NB4 (cell line): ENCODE measurements around the gene CD28.

Experiments
- DNase-seq: peaks from one replicate; pipeline ENCODE4 v3.0.0; 2010; ENCODE audit warnings: low read depth
- H3K4me3 ChIP-seq: one replicate; pipeline ENCODE4 v1.5.1; 2011; ENCODE audit warnings: mild to moderate bottlenecking, low read depth, low read length, moderate library complexity
- MYC ChIP-seq: IDR thresholded peaks from 2 replicates; pipeline ENCODE4 v1.6.1; 2011; ENCODE audit warnings: low read depth, low read length
- POLR2A ChIP-seq: IDR thresholded peaks from 2 replicates; pipeline ENCODE4 v1.6.1; 2011; ENCODE audit warnings: mild to moderate bottlenecking; ENCODE audit not compliant: insufficient read length; ENCODE audit errors: extremely low read depth
- TF ChIP-seq, protein P1 (sequence below): IDR thresholded peaks from 2 replicates; pipeline ENCODE4 v1.6.1; 2011; ENCODE audit warnings: low read depth, low read length
- TF ChIP-seq, protein P2 (sequence below): IDR thresholded peaks from one replicate; pipeline ENCODE4 v1.5.1; 2012; ENCODE audit warnings: low read depth, low read length

CD28 gene

DNA sequence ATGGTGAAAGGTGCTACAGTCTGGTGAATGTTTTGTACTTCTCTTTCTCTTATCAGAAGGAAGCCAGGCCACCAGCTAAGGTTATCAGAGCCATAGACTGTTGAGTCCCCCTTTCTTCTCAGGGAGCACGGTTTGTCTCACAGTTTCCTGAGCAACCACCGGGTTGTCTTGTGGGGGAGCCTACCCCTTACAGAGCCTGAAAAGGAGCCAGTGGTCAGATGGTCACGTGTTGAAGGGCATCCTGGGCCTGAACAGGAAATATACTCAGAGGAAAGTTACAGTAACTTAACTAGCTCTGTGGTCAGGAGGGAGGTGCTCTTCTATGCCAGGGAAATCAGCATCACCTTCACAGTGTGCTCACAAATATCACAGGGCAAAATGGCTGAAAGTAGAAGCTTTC is 11.6 kb downstream of the CD28 start:
- TF ChIP-seq, protein P1, sequence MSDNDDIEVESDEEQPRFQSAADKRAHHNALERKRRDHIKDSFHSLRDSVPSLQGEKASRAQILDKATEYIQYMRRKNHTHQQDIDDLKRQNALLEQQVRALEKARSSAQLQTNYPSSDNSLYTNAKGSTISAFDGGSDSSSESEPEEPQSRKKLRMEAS, result peak; percentile 90
- TF ChIP-seq MYC, result peak; percentile 21; the same call in 1 of the 2 replicates
- no peak for TF ChIP-seq POLR2A
- peak; percentile 52 for DNase-seq
- no peak overlapping the region for H3K4me3 ChIP-seq

DNA sequence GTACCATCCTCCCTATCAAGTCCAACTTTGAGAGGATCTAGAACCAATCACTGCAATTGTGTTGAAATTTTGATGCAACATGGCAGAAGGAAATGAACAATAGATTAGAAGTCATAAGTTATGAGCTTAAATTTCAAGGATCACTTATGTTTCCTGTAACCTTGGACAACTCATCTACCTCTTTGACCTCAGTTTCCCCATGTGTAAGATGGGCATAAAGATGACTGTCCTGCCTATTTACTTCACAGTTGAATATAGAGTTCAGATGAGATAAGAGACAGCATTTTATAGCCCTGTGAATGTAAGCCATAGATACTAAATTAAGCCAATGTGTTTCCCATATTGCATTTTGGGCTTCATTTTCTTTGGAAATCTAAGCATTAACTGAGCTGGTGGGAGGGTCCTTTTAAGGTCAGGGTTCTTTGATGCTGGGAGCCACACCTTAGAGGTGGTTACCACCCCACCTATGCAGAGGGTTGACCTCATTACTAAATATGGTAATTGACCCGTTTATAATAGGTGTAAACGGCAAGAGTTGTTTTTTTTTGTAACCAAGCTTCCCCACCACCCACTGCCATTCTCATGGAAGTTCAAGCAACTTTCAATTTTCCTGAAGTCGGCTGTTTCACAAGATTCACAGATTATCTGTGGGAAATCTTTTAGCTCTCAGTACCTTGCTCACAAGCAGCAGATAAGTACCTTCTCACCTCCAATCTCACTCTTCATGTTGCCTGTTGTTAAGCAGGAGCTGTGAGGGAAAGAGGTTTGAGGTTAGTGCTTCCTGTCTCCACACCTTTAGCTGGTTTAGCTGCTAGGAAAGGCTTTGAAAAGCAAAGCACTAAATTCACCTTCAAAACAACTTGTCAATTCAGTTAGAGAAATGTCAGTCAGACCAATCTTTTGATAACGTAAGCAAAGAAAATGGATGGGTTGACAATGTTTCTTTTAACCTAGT is 13.3 kb downstream of the CD28 start:
- no peak for TF ChIP-seq POLR2A
- TF ChIP-seq, protein P2, sequence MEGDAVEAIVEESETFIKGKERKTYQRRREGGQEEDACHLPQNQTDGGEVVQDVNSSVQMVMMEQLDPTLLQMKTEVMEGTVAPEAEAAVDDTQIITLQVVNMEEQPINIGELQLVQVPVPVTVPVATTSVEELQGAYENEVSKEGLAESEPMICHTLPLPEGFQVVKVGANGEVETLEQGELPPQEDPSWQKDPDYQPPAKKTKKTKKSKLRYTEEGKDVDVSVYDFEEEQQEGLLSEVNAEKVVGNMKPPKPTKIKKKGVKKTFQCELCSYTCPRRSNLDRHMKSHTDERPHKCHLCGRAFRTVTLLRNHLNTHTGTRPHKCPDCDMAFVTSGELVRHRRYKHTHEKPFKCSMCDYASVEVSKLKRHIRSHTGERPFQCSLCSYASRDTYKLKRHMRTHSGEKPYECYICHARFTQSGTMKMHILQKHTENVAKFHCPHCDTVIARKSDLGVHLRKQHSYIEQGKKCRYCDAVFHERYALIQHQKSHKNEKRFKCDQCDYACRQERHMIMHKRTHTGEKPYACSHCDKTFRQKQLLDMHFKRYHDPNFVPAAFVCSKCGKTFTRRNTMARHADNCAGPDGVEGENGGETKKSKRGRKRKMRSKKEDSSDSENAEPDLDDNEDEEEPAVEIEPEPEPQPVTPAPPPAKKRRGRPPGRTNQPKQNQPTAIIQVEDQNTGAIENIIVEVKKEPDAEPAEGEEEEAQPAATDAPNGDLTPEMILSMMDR, result no peak
- no peak for TF ChIP-seq MYC
- TF ChIP-seq, protein P1, result no peak
- no peak for DNase-seq
- no peak overlapping the region for H3K4me3 ChIP-seq

DNA sequence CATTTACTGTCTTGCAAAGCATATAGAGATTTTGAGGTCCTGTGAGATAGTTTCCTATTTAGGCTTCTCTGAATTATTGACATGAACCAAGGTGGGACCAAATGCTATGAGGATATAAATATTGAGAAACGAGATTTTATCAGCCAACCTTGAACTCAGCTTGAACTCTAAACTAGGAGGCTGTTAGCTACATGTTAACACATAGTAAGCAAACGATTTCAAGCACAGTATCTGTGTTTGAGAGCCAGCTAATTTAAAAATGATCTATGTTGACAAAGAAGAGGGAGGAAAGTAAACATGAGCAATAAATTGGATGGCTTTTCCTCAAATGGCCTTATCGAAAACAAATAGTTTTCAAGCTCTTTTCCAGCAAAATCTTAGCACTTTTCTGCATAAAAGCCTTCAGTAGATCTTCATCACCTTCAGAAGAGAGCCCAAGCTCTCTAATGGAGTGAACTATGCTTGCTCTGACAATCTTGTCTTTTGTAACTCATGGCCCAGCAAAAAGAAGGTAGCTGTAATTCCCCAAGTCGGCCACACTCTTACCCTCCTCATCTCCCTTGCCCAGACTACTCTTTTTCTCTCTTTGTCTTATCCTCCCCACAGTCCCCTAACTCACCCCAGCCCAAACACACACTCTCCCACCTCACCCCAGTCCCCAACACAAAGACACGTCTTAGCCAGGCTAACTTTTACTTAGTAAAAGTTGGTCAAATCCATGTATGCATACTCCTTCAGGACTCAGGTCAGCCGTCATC is 14.7 kb downstream of the CD28 start:
- no peak overlapping the region for H3K4me3 ChIP-seq
- TF ChIP-seq, protein P1, result no peak
- TF ChIP-seq POLR2A, result no peak
- TF ChIP-seq, protein P2, result no peak
- no peak for TF ChIP-seq MYC
- no peak for DNase-seq

DNA sequence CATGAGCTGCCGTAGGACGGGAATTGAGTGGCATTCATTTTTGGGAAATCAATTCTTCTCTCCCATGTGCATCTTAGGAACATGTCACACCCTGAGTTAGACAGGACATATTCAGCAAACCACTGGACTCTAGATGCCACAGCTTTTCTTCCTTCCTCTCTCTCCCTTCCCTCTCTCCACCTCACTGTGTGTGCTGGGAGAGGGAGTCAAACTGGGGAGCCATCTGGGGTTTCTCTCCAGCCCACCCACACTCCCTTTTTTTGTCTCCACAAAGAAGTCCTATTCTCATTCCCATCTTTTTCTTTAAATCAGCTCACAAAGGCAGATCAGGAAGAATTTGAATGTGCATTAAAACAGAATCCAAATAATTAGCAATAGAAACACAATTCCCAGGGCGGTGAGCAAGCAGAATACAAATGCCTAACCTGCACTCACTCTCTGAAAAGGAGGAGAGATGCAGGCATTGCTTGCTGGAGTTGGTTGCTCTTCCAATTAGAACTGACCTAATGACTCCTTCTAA is 15.4 kb downstream of the CD28 start:
- DNase-seq, result no peak
- TF ChIP-seq MYC (no peak), POLR2A (no peak)
- TF ChIP-seq, protein P1, result no peak
- TF ChIP-seq, protein P2, result no peak
- H3K4me3 ChIP-seq, result no peak overlapping the region

DNA sequence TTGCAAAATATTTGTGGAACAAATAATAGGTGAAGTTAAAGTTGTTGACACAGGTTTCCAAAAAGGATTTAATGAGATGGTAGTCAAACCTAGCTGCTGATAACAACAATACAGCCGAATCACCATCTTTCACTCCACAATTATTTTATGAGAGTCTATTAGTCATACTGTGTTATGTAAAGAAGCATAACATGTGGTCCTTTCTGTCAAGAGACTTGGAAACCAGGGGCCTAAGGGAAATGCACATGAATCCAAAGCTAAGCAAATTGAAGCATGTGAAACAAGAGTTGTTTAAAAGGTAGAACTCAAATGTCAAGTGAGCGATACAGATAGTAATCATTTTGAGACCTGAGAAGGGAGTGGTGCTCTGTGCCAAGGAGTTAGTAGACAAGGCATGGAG is 16.0 kb downstream of the CD28 start:
- TF ChIP-seq POLR2A, result no peak
- TF ChIP-seq, protein P2, result no peak
- TF ChIP-seq, protein P1, result no peak
- no peak for DNase-seq
- no peak overlapping the region for H3K4me3 ChIP-seq
